IPS-18a (cell line): Measurements from ENCODE around the gene CHMP4A.

Experiments
- H3K27ac ChIP-seq: one replicate; pipeline ENCODE4 v1.5.1; 2013; ENCODE audit warnings: low read length
- H3K27me3 ChIP-seq: one replicate; pipeline ENCODE4 v1.6.1; 2013; ENCODE audit warnings: mild to moderate bottlenecking, low read length; ENCODE audit not compliant: control insufficient read depth, insufficient read depth
- H3K36me3 ChIP-seq: one replicate; pipeline ENCODE4 v1.6.1; 2013; ENCODE audit warnings: low read depth, low read length; ENCODE audit not compliant: control insufficient read depth
- H3K4me1 ChIP-seq: one replicate; pipeline ENCODE4 v1.6.1; 2013; ENCODE audit warnings: low read depth, low read length; ENCODE audit not compliant: control insufficient read depth
- H3K4me3 ChIP-seq: one replicate; pipeline ENCODE4 v1.5.1; 2013; ENCODE audit warnings: low read length
- H3K9ac ChIP-seq: one replicate; pipeline ENCODE4 v1.6.1; 2013; ENCODE audit warnings: mild to moderate bottlenecking, low read length, moderate library complexity
- H3K9me3 ChIP-seq: one replicate; pipeline ENCODE4 v1.6.1; 2013; ENCODE audit warnings: low read depth, low read length; ENCODE audit not compliant: control insufficient read depth

The CHMP4A gene

GRCh38 chr14:24241829-24242443 lies 28.6 kb upstream of the CHMP4A start:
- Histone ChIP-seq H3K4me1 (peaks cover 6% of the 10 kb centered on the region), H3K27ac (peak overlapping the region; percentile 47), H3K9ac (peak overlapping the region; percentile 76), H3K27me3 (no peaks in the 10 kb centered on the region), H3K4me3 (peak overlapping the region; percentile 73), H3K36me3 (peaks cover 38% of the 10 kb centered on the region), H3K9me3 (no peaks in the 10 kb centered on the region)

GRCh38 chr14:24240110-24240918 lies 27.0 kb upstream of the CHMP4A start:
- Histone ChIP-seq H3K27me3 (no peaks in the 10 kb centered on the region), H3K9me3 (no peaks in the 10 kb centered on the region), H3K36me3 (peaks cover 51% of the 10 kb centered on the region), H3K4me3 (no peak overlapping the region), H3K4me1 (peaks cover 6% of the 10 kb centered on the region), H3K9ac (no peak overlapping the region), H3K27ac (no peak overlapping the region)

- peaks cover 51% of the 10 kb centered on the region for H3K36me3 ChIP-seq
Measured at GRCh38 chr14:24238527-24239037, 25.3 kb upstream of the CHMP4A start.

GRCh38 chr14:24238123-24238522 lies 24.8 kb upstream of the CHMP4A start:
- peaks cover 7% of the 10 kb centered on the region for H3K4me1 ChIP-seq
- no peak overlapping the region for H3K27ac ChIP-seq
- no peak overlapping the region for H3K9ac ChIP-seq
- no peaks in the 10 kb centered on the region for H3K27me3 ChIP-seq
- H3K4me3 ChIP-seq: no peak overlapping the region
- peaks cover 51% of the 10 kb centered on the region for H3K36me3 ChIP-seq
- H3K9me3 ChIP-seq: no peaks in the 10 kb centered on the region

More at GRCh38 chr14:24238527-24239037, 25.3 kb upstream of the CHMP4A start:
- no peaks in the 10 kb centered on the region for H3K27me3 ChIP-seq
- H3K27ac ChIP-seq: no peak overlapping the region
- H3K9me3 ChIP-seq: no peaks in the 10 kb centered on the region
- peaks cover 6% of the 10 kb centered on the region for H3K4me1 ChIP-seq
- no peak overlapping the region for H3K9ac ChIP-seq
- no peak overlapping the region for H3K4me3 ChIP-seq

GRCh38 chr14:24237463-24237955 lies 24.2 kb upstream of the CHMP4A start:
- Histone ChIP-seq H3K4me1 (peaks cover 7% of the 10 kb centered on the region), H3K4me3 (no peak overlapping the region), H3K9ac (no peak overlapping the region), H3K9me3 (no peaks in the 10 kb centered on the region), H3K27me3 (no peaks in the 10 kb centered on the region), H3K36me3 (peaks cover 51% of the 10 kb centered on the region), H3K27ac (no peak overlapping the region)

- Histone ChIP-seq H3K27me3 (no peaks in the 10 kb centered on the region), H3K9me3 (no peaks in the 10 kb centered on the region), H3K36me3 (peaks cover 51% of the 10 kb centered on the region), H3K4me1 (peaks cover 7% of the 10 kb centered on the region), H3K9ac (no peak overlapping the region), H3K27ac (no peak overlapping the region), H3K4me3 (no peak overlapping the region)
Measured at GRCh38 chr14:24236689-24237462, 23.6 kb upstream of the CHMP4A start.

GRCh38 chr14:24235804-24236688 lies 22.8 kb upstream of the CHMP4A start:
- H3K27me3 ChIP-seq: no peaks in the 10 kb centered on the region
- peaks cover 7% of the 10 kb centered on the region for H3K4me1 ChIP-seq
- no peak overlapping the region for H3K27ac ChIP-seq
- H3K9ac ChIP-seq: no peak overlapping the region
- no peaks in the 10 kb centered on the region for H3K9me3 ChIP-seq
- H3K36me3 ChIP-seq: peaks cover 51% of the 10 kb centered on the region
- H3K4me3 ChIP-seq: no peak overlapping the region

GRCh38 chr14:24234095-24235005 lies 21.1 kb upstream of the CHMP4A start:
- no peak overlapping the region for H3K27ac ChIP-seq

GRCh38 chr14:24233538-24233866 lies 20.2 kb upstream of the CHMP4A start:
- peak overlapping the region; percentile 93 for H3K4me3 ChIP-seq
- H3K4me1 ChIP-seq: peaks cover 7% of the 10 kb centered on the region
- H3K36me3 ChIP-seq: peaks cover 27% of the 10 kb centered on the region
- no peaks in the 10 kb centered on the region for H3K27me3 ChIP-seq
- no peaks in the 10 kb centered on the region for H3K9me3 ChIP-seq
- peak overlapping the region; percentile 79 for H3K9ac ChIP-seq
- H3K27ac ChIP-seq: peak overlapping the region; percentile 66

More at GRCh38 chr14:24234095-24235005, 21.1 kb upstream of the CHMP4A start:
- Histone ChIP-seq H3K9me3 (no peaks in the 10 kb centered on the region), H3K4me3 (no peak overlapping the region), H3K27me3 (no peaks in the 10 kb centered on the region), H3K36me3 (peaks cover 35% of the 10 kb centered on the region), H3K9ac (no peak overlapping the region), H3K4me1 (peaks cover 7% of the 10 kb centered on the region)
